Measurements from ENCODE around the gene OR10H2. TPM values are rescaled to one million over a fixed set of nuclear protein-coding genes. Genes with fewer than 3 reads are reported as not detected.

Gene OR10H2
- total RNA-seq, 1 experiment from 2014 or later: not detected

DNA sequence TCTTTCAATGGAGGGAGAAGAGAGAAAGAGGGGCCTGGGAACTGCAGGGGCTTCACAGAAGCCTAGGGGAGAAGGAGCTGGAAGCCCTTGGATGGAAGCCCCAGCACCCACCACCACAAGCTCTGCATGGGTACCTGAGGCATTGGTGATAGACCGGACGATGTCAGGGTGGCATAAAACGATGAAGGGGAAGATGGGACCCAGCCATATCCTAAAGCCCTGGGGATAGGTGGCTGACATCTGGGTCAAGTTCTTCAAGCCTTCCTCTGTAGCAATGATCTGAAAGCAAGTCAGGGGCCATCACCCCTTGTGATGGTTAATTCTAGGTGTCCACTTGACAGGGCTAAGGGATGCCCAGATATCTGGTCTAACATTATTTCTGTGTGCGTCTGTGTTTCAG lies 48.4 kb downstream of the OR10H2 start:
- H3K4me3 Mint-ChIP-seq: no peak overlapping the region
- TF ChIP-seq TEAD4 (CRISPR knock-in tag; IDR thresholded peaks at IDR 0.05) (no peak), ZNF138 (CRISPR knock-in tag; conservative IDR thresholded peaks at IDR 0.05) (no peak), PRRX2 (CRISPR knock-in tag; IDR thresholded peaks at IDR 0.05) (no peak), CTCF (IDR thresholded peaks at IDR 0.05) (no peak), FOXK1 (CRISPR knock-in tag; IDR thresholded peaks at IDR 0.05) (no peak)
- DNase-seq (ENCODE audit: low spot score) (no peak), ATAC-seq (no peak)
- peaks cover 72% of the 10 kb centered on the region for H3K9me3 Mint-ChIP-seq
- H3K27me3 Mint-ChIP-seq (ENCODE audit: low read depth): peaks cover 14% of the 10 kb centered on the region; the same call in 1 of the 2 replicates
- CTCF ChIA-PET: no interaction called here
- POLR2A ChIA-PET: no interaction called here
- no peak overlapping the region for H3K27ac Mint-ChIP-seq
- no peaks in the 10 kb centered on the region for H3K4me1 Mint-ChIP-seq
- H3K36me3 Mint-ChIP-seq: peaks cover 66% of the 10 kb centered on the region

- Mint-ChIP-seq H3K4me3 (no peak overlapping the region), H3K27me3 (ENCODE audit: low read depth) (peaks cover 18% of the 10 kb centered on the region; the same call in 1 of the 2 replicates), H3K36me3 (peaks cover 62% of the 10 kb centered on the region), H3K9me3 (peaks cover 69% of the 10 kb centered on the region), H3K27ac (no peak overlapping the region), H3K4me1 (no peaks in the 10 kb centered on the region)
- ATAC-seq (no peak), DNase-seq (ENCODE audit: low spot score) (no peak)
- ChIA-PET POLR2A (no interaction called here), CTCF (no interaction called here)
- no peak for TF ChIP-seq CREM (CRISPR knock-in tag; IDR thresholded peaks at IDR 0.05)
- no peak for TF ChIP-seq ELF4 (CRISPR knock-in tag; IDR thresholded peaks at IDR 0.05; ENCODE audit: low read depth)
- TF ChIP-seq CTCF (IDR thresholded peaks at IDR 0.05): no peak
- TF ChIP-seq, protein P1, sequence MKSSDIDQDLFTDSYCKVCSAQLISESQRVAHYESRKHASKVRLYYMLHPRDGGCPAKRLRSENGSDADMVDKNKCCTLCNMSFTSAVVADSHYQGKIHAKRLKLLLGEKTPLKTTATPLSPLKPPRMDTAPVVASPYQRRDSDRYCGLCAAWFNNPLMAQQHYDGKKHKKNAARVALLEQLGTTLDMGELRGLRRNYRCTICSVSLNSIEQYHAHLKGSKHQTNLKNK (CRISPR knock-in tag; IDR thresholded peaks at IDR 0.05): no peak
- TF ChIP-seq OVOL2 (CRISPR knock-in tag; IDR thresholded peaks at IDR 0.05; ENCODE audit: borderline replicate concordance): no peak
- TF ChIP-seq ZNF671 (CRISPR knock-in tag; IDR thresholded peaks at IDR 0.05): no peak
Measured at GRCh38 chr19:15776991-15777970, 49.5 kb downstream of the OR10H2 start.

Other genes with a start within 250 kb of the OR10H2 start
- not detected in 3 replicates for gene PGLYRP2, start 248.5 kb upstream of the OR10H2 start, total RNA-seq (2021)
- gene CYP4F22, start 219.5 kb upstream of the OR10H2 start, total RNA-seq (2021): 1.2 to 1.7 TPM (median 1.5 TPM) in 3 replicates
- not detected in 3 replicates for gene CYP4F8, start 112.8 kb upstream of the OR10H2 start, total RNA-seq (2021)
- gene CYP4F3, start 87.1 kb upstream of the OR10H2 start, total RNA-seq (2021): 0.04 to 0.14 TPM (median 0.05 TPM) in 3 replicates
- gene CYP4F12, start 54.9 kb upstream of the OR10H2 start, total RNA-seq (2021): not detected in 3 replicates
- gene OR10H3, start 10.0 kb downstream of the OR10H2 start, total RNA-seq (2021): not detected in 3 replicates
- not detected in 3 replicates for gene OR10H5, start 59.6 kb downstream of the OR10H2 start, total RNA-seq (2021)
- gene OR10H1, start 87.6 kb downstream of the OR10H2 start, total RNA-seq (2021): not detected in 3 replicates
- 0.24 to 1.2 TPM (median 0.34 TPM) in 3 replicates for gene CYP4F2, start 170.1 kb downstream of the OR10H2 start, total RNA-seq (2021)
- 0.07 TPM in 1 of 3 replicates, not detected in the others for gene CYP4F11, start 206.5 kb downstream of the OR10H2 start, total RNA-seq (2021)
- gene OR10H4, start 221.0 kb downstream of the OR10H2 start, total RNA-seq (2021): not detected in 3 replicates